GM12878 (cell line): ENCODE results near the gene MYB. TPM values are rescaled to one million over a fixed set of nuclear protein-coding genes. Genes with fewer than 3 reads are reported as not detected.

Experiments
- ATAC-seq: fragments of 200-7000 bp; cut with Tn5 transposase; 3 replicates; pipeline ENCODE4 v1.9.1; 2020; ENCODE audit warnings: mild to moderate bottlenecking, moderate library complexity
- BruUV-seq: library from RNA; stranded (reverse); fragments of 400-500 nt; replicated peaks from 2 replicates; lab custom pipeline; 2021; lab: Mats Ljungman, UMichigan
- CTCF ChIA-PET: fragments of 300-600 bp; sonication (Branson Sonifier 250); formaldehyde crosslinking; extraction: SDS; loops from one replicate; lab custom pipeline; 2021; ENCODE audit warnings: inconsistent platforms; lab: Yijun Ruan, JAX
- POLR2A ChIA-PET: fragments of 350-600 bp; formaldehyde crosslinking; extraction: SDS; loops from one replicate; lab custom pipeline; 2021; ENCODE audit warnings: inconsistent platforms; lab: Charles Lee
- RAD21 ChIA-PET: fragments of 300-600 bp; sonication (Branson Sonifier 250); formaldehyde crosslinking; loops from one replicate; lab custom pipeline; 2023; ENCODE audit warnings: antibody characterized with exemption; ENCODE audit not compliant: unreplicated experiment; lab: Charles Lee
- SMC1A ChIA-PET: fragments of 300-600 bp; sonication (Branson Sonifier 250); formaldehyde crosslinking; loops from one replicate; lab custom pipeline; 2023; ENCODE audit not compliant: unreplicated experiment, uncharacterized antibody; lab: Charles Lee
- DNase-seq: peaks from one replicate; pipeline ENCODE4 v3.0.0-alpha.2; 2011; ENCODE audit warnings: low read depth, low spot score
- FAIRE-seq: peaks from 3 replicates; lab custom pipeline; 2011; peaks lifted over from hg19 to GRCh38; lab: Jason Lieb, UNC
- H2AFZ ChIP-seq: 2 replicates; pipeline ENCODE4 v1.6.0; 2011; ENCODE audit warnings: low read depth, low read length, control low read depth; ENCODE audit not compliant: control insufficient read depth
- H3K27ac ChIP-seq: 2 replicates; pipeline ENCODE4 v1.5.1; 2011; ENCODE audit warnings: control low read depth; ENCODE audit not compliant: control insufficient read depth, insufficient read depth
- H3K27me3 ChIP-seq, 2 experiments: replicated peaks in 1 of 2; 2 replicates each; pipeline versions ENCODE4 v1.6.0 to v1.6.1; 2011; ENCODE audit warnings: low read length in 1 of 2; ENCODE audit not compliant: control insufficient read depth in 2 of 2, insufficient read depth in 2 of 2
- H3K36me3 ChIP-seq, 2 experiments: 2 replicates each; pipeline ENCODE4 v1.5.1; 2011; ENCODE audit warnings: low read length in 1 of 2; ENCODE audit not compliant: control insufficient read depth in 2 of 2, insufficient read depth in 2 of 2
- H3K4me1 ChIP-seq: 2 replicates; pipeline ENCODE4 v1.6.1; 2011; ENCODE audit warnings: mild to moderate bottlenecking, low read length, moderate library complexity, mixed read lengths; ENCODE audit not compliant: control insufficient read depth, insufficient read depth
- H3K4me2 ChIP-seq: 2 replicates; pipeline ENCODE4 v1.6.0; 2011; ENCODE audit warnings: control low read depth; ENCODE audit not compliant: control insufficient read depth, insufficient read depth
- H3K4me3 ChIP-seq: fragments of 200-600 bp; sonication (generic); 2 replicates; pipeline ENCODE4 v1.5.1; 2016
- H3K79me2 ChIP-seq: 2 replicates; pipeline ENCODE4 v1.6.0; 2011; ENCODE audit warnings: low read length; ENCODE audit not compliant: control insufficient read depth, insufficient read depth
- H3K9ac ChIP-seq: 2 replicates; pipeline ENCODE4 v1.8.0; 2011; ENCODE audit warnings: low read length, control low read depth, mixed read lengths; ENCODE audit not compliant: control insufficient read depth, insufficient read depth
- H3K9me3 ChIP-seq: replicated peaks from 3 replicates; pipeline ENCODE4 v1.5.1; 2011; ENCODE audit warnings: mild to moderate bottlenecking, low read length; ENCODE audit not compliant: control insufficient read depth, insufficient read depth
- H4K20me1 ChIP-seq: 2 replicates; pipeline ENCODE4 v1.6.0; 2011; ENCODE audit not compliant: control insufficient read depth, insufficient read depth
- ATF7 ChIP-seq: fragments of 450-650 bp; IDR thresholded peaks from 2 replicates; pipeline ENCODE4 v1.6.1; 2016; ENCODE audit warnings: low read depth, mild to moderate bottlenecking
- BCL11A ChIP-seq: IDR thresholded peaks from 2 replicates; pipeline ENCODE4 v1.6.1; 2011; ENCODE audit warnings: low read depth, low read length
- CBX3 ChIP-seq: fragments of 200-600 bp; sonication (generic); IDR thresholded peaks from 2 replicates; pipeline ENCODE4 v1.6.1; 2016; ENCODE audit warnings: low read depth, borderline replicate concordance
- DPF2 ChIP-seq: fragments of 450-650 bp; IDR thresholded peaks from 2 replicates; pipeline ENCODE4 v1.6.1; 2017; ENCODE audit warnings: mild to moderate bottlenecking
- EGR1 ChIP-seq, 2 experiments: IDR thresholded peaks; 1 replicate in 1 of 2; 2 replicates in 1 of 2; pipeline ENCODE4 v1.6.1; 2011 to 2012; ENCODE audit warnings: low read depth in 2 of 2, low read length in 2 of 2, borderline replicate concordance in 1 of 2, mild to moderate bottlenecking in 1 of 2, moderate library complexity in 1 of 2
- ETV6 ChIP-seq, 2 experiments: fragments of 450-650 bp in 1 of 2; IDR thresholded peaks in 1 of 2; conservative IDR thresholded peaks in 1 of 2; 2 replicates each; pipeline ENCODE4 v1.6.1; 2014; ENCODE audit warnings: antibody characterized with exemption in 1 of 2, borderline replicate concordance in 1 of 2, low read depth in 1 of 2, mild to moderate bottlenecking in 1 of 2, moderate library complexity in 1 of 2
- EZH2 ChIP-seq: IDR thresholded peaks from 2 replicates; pipeline ENCODE4 v1.6.1; 2012; ENCODE audit warnings: low read depth, mild to moderate bottlenecking, control low read depth, inconsistent platforms, low read length, borderline replicate concordance; ENCODE audit not compliant: control insufficient read depth
- IKZF1 ChIP-seq: fragments of 450-650 bp; conservative IDR thresholded peaks from 2 replicates; pipeline ENCODE4 v1.6.1; 2017; ENCODE audit warnings: antibody characterized with exemption, mild to moderate bottlenecking
- LARP7 ChIP-seq: fragments of 450-650 bp; IDR thresholded peaks from 2 replicates; pipeline ENCODE4 v1.6.1; 2017; ENCODE audit warnings: mild to moderate bottlenecking
- MTA3 ChIP-seq: IDR thresholded peaks from 2 replicates; pipeline ENCODE4 v1.6.1; 2012; ENCODE audit warnings: low read length, inconsistent platforms, borderline replicate concordance
- NFXL1 ChIP-seq: fragments of 450-650 bp; IDR thresholded peaks from 2 replicates; pipeline ENCODE4 v1.6.1; 2017; ENCODE audit warnings: antibody characterized with exemption, mild to moderate bottlenecking, borderline replicate concordance
- NFYB ChIP-seq: IDR thresholded peaks from 2 replicates; pipeline ENCODE4 v1.6.1; 2011; ENCODE audit warnings: low read depth, mild to moderate bottlenecking, low read length, improper control_type of control experiment, moderate library complexity; ENCODE audit not compliant: insufficient read depth
- NR2F1 ChIP-seq: fragments of 450-650 bp; conservative IDR thresholded peaks from 2 replicates; pipeline ENCODE4 v1.6.1; 2017; ENCODE audit warnings: mild to moderate bottlenecking
- RCOR1 ChIP-seq: conservative IDR thresholded peaks from 2 replicates; pipeline ENCODE4 v1.6.1; 2012; ENCODE audit warnings: low read depth, low read length, improper control_type of control experiment
- SMAD1 ChIP-seq: fragments of 450-650 bp; IDR thresholded peaks from 2 replicates; pipeline ENCODE4 v1.6.1; 2018; ENCODE audit warnings: mild to moderate bottlenecking, low read depth; ENCODE audit not compliant: partially characterized antibody
- ZBED1 ChIP-seq: IDR thresholded peaks from 2 replicates; pipeline ENCODE4 v1.6.1; 2016; ENCODE audit warnings: borderline replicate concordance
- WGBS: methylation state at CpG from one replicate; pipeline ENCODE4 v1.1.6; 2016; ENCODE audit warnings: low lambda C conversion rate; ENCODE audit not compliant: insufficient replicate concordance, insufficient coverage; ENCODE audit errors: missing lambda C conversion rate; 5-methylcytosine and 5-hydroxymethylcytosine counted together
- in situ Hi-C: fragments of 300-500 bp; cut with MboI; formaldehyde crosslinking; loops from 9 replicates; pipeline ENCODE4 v1.14.3; 2018; ENCODE audit warnings: mixed read lengths
- intact Hi-C: fragments of 100-400 bp; cut with micrococcal nuclease; formaldehyde crosslinking; loops from one replicate; pipeline ENCODE4 v1.14.2; 2022; ENCODE audit not compliant: unreplicated experiment
- polyA plus RNA-seq, 11 experiments: library from polyadenylated mRNA; depleted of rRNA in 4 of 11; unstranded in 6 of 11; stranded (reverse) in 5 of 11; fragments of >200 nt; fragmentation: Nextera tagmentation in 4 of 11; fragmentation: Illumina TruSeq in 1 of 11; extraction: Ambion mirVana in 4 of 11; extraction: Trizol in 1 of 11; gene quantifications; 1 replicate in 1 of 11; 2 replicates in 10 of 11; pipeline versions ENCODE4 v1.2.1 to v1.2.3, GENCODE V29; 2011 to 2016; ENCODE audit warnings: inconsistent platforms in 2 of 11, missing spikeins in 2 of 11, low read depth in 1 of 11
- total RNA-seq, 4 experiments: library from RNA; depleted of rRNA in 3 of 4; stranded (reverse); fragments of >200 nt in 3 of 4; fragmentation: Illumina TruSeq in 1 of 4; extraction: Trizol in 1 of 4; gene quantifications; 2 replicates each; pipeline versions ENCODE4 v1.2.1 to v1.2.3, GENCODE V29; 2013 to 2021
- TF ChIP-seq, protein P1 (sequence below): IDR thresholded peaks from 2 replicates; pipeline ENCODE4 v1.6.1; 2012; ENCODE audit warnings: low read depth, low read length, improper control_type of control experiment
- TF ChIP-seq, protein P2 (sequence below): fragments of 450-650 bp; IDR thresholded peaks from 2 replicates; pipeline ENCODE4 v1.6.1; 2017; ENCODE audit warnings: low read depth, mild to moderate bottlenecking, moderate library complexity

Gene MYB
- total and polyA plus RNA-seq, 10 of the 15 experiments (the other 5 are each of a cell fraction or from before 2014, with no cell fraction given), result 7.0 to 29.8 (median 21.5) TPM

DNA sequence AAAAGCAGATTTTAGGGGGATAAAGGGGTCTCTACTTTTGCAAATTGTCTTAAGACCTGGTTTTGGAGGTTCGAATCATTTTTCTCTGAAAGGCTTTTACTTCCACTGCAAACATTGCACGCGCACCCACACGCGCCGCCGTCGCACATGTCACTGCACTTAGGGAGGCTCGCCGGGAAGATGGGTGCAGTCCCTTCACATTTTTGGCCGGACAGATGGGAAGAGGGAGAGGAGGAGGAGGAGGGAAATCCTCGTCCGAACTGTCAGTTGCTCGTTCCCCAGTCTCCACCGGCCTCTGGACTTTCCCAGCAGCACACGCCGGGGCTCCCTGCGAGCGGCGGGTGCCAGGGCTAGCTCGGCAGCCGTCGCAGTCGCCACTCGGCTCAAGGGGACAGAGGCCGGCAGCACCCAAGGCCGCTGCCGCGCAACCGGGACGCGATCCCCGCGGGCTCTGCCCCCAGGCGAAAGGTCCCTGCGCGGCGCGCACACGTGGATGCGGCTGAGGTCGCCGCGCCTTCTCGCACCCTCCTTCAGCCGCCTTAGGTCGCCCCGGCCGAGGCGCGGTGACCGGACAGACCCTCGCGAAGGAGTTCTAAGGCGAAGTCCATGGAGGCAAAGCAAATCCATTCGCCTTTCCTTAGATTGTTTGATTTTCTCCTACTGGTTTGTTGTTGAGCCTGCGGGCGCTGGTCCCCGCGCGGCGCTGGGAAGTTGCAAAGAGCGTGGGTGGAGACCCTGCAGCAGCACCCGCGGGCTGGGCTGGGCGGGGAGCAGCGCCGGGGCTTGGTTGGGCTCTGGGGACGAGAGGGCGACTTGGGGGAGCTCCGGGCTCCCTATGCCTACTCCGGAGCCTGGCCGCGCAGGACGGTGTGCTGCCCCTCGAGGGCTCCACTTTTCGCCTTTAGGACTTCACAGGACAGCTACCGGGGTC lies 1.2 kb downstream of the MYB start:
- no peak for FAIRE-seq
- Histone ChIP-seq H3K27me3 (no peaks in the 10 kb centered on the region), H3K79me2 (peaks cover 52% of the 10 kb centered on the region), H3K4me1 (peaks cover 16% of the 10 kb centered on the region), H3K27ac (peak overlapping the region; percentile 99), H3K36me3 (peaks cover 0 to 7% of the 10 kb centered on the region in 2 experiments; a peak in 2 of 4 replicates), H4K20me1 (no peaks in the 10 kb centered on the region), H3K9me3 (no peaks in the 10 kb centered on the region), H2AFZ (peak overlapping the region; percentile 92), H3K4me2 (peak overlapping the region; percentile 85), H3K9ac (peak overlapping the region; percentile 71), H3K4me3 (peak overlapping the region; percentile 89)
- SMC1A ChIA-PET, result interaction anchor here (0.6 to 12.3 kb wide), 12 partner anchors 20 to 178 kb away, joined by 3 to 133 read pairs (median 9); no protein-coding TSS in a partner anchor
- ATAC-seq, result peak; percentile 35
- BruUV-seq, result TSS peak; percentile 80
- POLR2A ChIA-PET, result interaction anchor here (0.6 to 2.7 kb wide), 14 partner anchors 12 to 233 kb away, joined by 3 to 15 read pairs (median 5); no protein-coding TSS in a partner anchor
- intact Hi-C loops, result loop anchor here (1.0 to 5.0 kb wide), 8 partner anchors 19 to 241 kb away; partner anchors contain the start of gene HBS1L
- CTCF ChIA-PET, result interaction anchor here (0.5 to 12.3 kb wide), 11 partner anchors 15 to 154 kb away, joined by 3 to 149 read pairs (median 14); partner anchors contain the start of gene HBS1L
- WGBS, result 1% methylated on average over 53 of the region's 78 CpGs
- RAD21 ChIA-PET, result interaction anchor here (0.5 to 8.1 kb wide), 21 partner anchors 11 to 1049 kb away, joined by 3 to 98 read pairs (median 6); no protein-coding TSS in a partner anchor
- no peak for DNase-seq
- in situ Hi-C loops, result loop anchor here (5.0 kb wide), 1 partner anchor 170 kb away; no protein-coding TSS in a partner anchor
- TF ChIP-seq NFYB (no peak), ZBED1 (no peak), NFXL1 (no peak), RCOR1 (peak; percentile 54; the same call in 1 of the 2 replicates), MTA3 (0 out of 2 replicates have a peak, but pooled peaks have one; percentile 36), ATF7 (no peak), IKZF1 (peak; percentile 42), DPF2 (peak; percentile 28; the same call in 1 of the 2 replicates), LARP7 (no peak), ETV6 (conservative IDR thresholded peaks at IDR 0.05 in 1 of 2, IDR thresholded peaks at IDR 0.05 in 1 of 2; ENCODE audit: borderline replicate concordance in 1 of 2, low read depth in 1 of 2) (no peak), CBX3 (no peak), EGR1 (IDR thresholded peaks at IDR 0.05; ENCODE audit: borderline replicate concordance in 1 of 2, low read depth in 2 of 2, low read length in 2 of 2) (peak in 1 of 2 experiments; percentile 88; a peak in 2 of 3 replicates), SMAD1 (no peak), EZH2 (no peak), NR2F1 (0 out of 2 replicates have a peak, but pooled peaks have one; percentile 2), BCL11A (0 out of 2 replicates have a peak, but pooled peaks have one; percentile 3)
- TF ChIP-seq, protein P1, sequence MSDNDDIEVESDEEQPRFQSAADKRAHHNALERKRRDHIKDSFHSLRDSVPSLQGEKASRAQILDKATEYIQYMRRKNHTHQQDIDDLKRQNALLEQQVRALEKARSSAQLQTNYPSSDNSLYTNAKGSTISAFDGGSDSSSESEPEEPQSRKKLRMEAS, result peak; percentile 30; the same call in 1 of the 2 replicates
- TF ChIP-seq, protein P2, sequence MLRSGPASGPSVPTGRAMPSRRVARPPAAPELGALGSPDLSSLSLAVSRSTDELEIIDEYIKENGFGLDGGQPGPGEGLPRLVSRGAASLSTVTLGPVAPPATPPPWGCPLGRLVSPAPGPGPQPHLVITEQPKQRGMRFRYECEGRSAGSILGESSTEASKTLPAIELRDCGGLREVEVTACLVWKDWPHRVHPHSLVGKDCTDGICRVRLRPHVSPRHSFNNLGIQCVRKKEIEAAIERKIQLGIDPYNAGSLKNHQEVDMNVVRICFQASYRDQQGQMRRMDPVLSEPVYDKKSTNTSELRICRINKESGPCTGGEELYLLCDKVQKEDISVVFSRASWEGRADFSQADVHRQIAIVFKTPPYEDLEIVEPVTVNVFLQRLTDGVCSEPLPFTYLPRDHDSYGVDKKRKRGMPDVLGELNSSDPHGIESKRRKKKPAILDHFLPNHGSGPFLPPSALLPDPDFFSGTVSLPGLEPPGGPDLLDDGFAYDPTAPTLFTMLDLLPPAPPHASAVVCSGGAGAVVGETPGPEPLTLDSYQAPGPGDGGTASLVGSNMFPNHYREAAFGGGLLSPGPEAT, result no peak
